ENCODE data around the gene JAKMIP2. TPM values are rescaled to one million over a fixed set of nuclear protein-coding genes. Genes with fewer than 3 reads are reported as not detected.

JAKMIP2 gene
- total RNA-seq, 1 experiment from 2014 or later = not detected

GRCh38 chr5:147644460-147644859 lies 138.1 kb downstream of the JAKMIP2 start:
- DNase-seq (ENCODE audit: low read depth, low spot score) (no peak), ATAC-seq (no peak)
- no peak overlapping the region for H3K27ac ChIP-seq (ENCODE audit: low read length)
- in situ Hi-C loops (cut with HindIII; ENCODE audit: low pct_unique_long_range_greater_than_20kb, low sequenced_read_pairs) (no loop called here), intact Hi-C loops (cut with micrococcal nuclease; ENCODE audit: unreplicated experiment) (no loop called here)
- no peak for TF ChIP-seq POLR2AphosphoS5 (IDR thresholded peaks at IDR 0.05; ENCODE audit: low read depth, low read length)
- TF ChIP-seq CTCF (IDR thresholded peaks at IDR 0.05) = no peak
- no peak for TF ChIP-seq TCF7L2 (IDR thresholded peaks at IDR 0.05; ENCODE audit: low read depth, low read length)
- no peak for TF ChIP-seq REST (IDR thresholded peaks at IDR 0.05; ENCODE audit: insufficient read depth in 1 of 2, low read depth in 2 of 2, low read length in 1 of 2)
- no peak for TF ChIP-seq SIN3A (IDR thresholded peaks at IDR 0.05; ENCODE audit: borderline replicate concordance, insufficient read depth, low read depth, low read length)
- no peaks in the 10 kb centered on the region for H3K9me3 ChIP-seq (ENCODE audit: control insufficient read depth, insufficient read depth, low read depth, low read length)
- no peaks in the 10 kb centered on the region for H3K4me1 ChIP-seq (ENCODE audit: control insufficient read depth, insufficient read depth, low read length)
- no peaks in the 10 kb centered on the region for H3K36me3 ChIP-seq (ENCODE audit: control insufficient read depth, insufficient read depth, low read length)
- no peak overlapping the region for H3K4me3 ChIP-seq (ENCODE audit: low read depth in 2 of 2, low read length in 2 of 2)
- BruUV-seq (replicated peaks) = no TSS peak
- CTCF ChIA-PET = no interaction called here
- no peaks in the 10 kb centered on the region for H3K27me3 ChIP-seq (ENCODE audit: control insufficient read depth, insufficient read depth, low read length)
- POLR2A ChIA-PET = no interaction called here

GRCh38 chr5:147643142-147643541 lies 139.4 kb downstream of the JAKMIP2 start:
- intact Hi-C loops (cut with micrococcal nuclease; ENCODE audit: unreplicated experiment) = no loop called here
- no TSS peak for BruUV-seq (replicated peaks)
- CTCF ChIA-PET = no interaction called here

More at GRCh38 chr5:147643142-147643541, 139.4 kb downstream of the JAKMIP2 start:
- Histone ChIP-seq H3K27ac (ENCODE audit: low read length) (no peak overlapping the region), H3K27me3 (ENCODE audit: control insufficient read depth, insufficient read depth, low read length) (no peaks in the 10 kb centered on the region), H3K4me3 (ENCODE audit: low read depth in 2 of 2, low read length in 2 of 2) (no peak overlapping the region), H3K4me1 (ENCODE audit: control insufficient read depth, insufficient read depth, low read length) (no peaks in the 10 kb centered on the region), H3K36me3 (ENCODE audit: control insufficient read depth, insufficient read depth, low read length) (no peaks in the 10 kb centered on the region), H3K9me3 (ENCODE audit: control insufficient read depth, insufficient read depth, low read depth, low read length) (no peaks in the 10 kb centered on the region)
- DNase-seq (ENCODE audit: low read depth, low spot score) = no peak
- in situ Hi-C loops (cut with HindIII; ENCODE audit: low pct_unique_long_range_greater_than_20kb, low sequenced_read_pairs) = no loop called here
- POLR2A ChIA-PET = no interaction called here
- TF ChIP-seq SIN3A (IDR thresholded peaks at IDR 0.05; ENCODE audit: borderline replicate concordance, insufficient read depth, low read depth, low read length) (no peak), CTCF (IDR thresholded peaks at IDR 0.05) (no peak), REST (IDR thresholded peaks at IDR 0.05; ENCODE audit: insufficient read depth in 1 of 2, low read depth in 2 of 2, low read length in 1 of 2) (no peak), POLR2AphosphoS5 (IDR thresholded peaks at IDR 0.05; ENCODE audit: low read depth, low read length) (no peak), TCF7L2 (IDR thresholded peaks at IDR 0.05; ENCODE audit: low read depth, low read length) (no peak)
- ATAC-seq = no peak

All from Panc1 (cell line).